ENCODE data around the gene APC2.
A peak's percentile ranks its signal among the peaks of the same experiment; 100 is the strongest.
"Not testable (repeated sequence)": the region's sequence is repeated elsewhere in the genome, so short reads cannot be mapped to it uniquely, and the experiment has no call there.

Gene APC2

GRCh38 chr19:1467490-1468273 is 17.8 kb downstream of the APC2 start:
- DNase-seq: no peak

DNA sequence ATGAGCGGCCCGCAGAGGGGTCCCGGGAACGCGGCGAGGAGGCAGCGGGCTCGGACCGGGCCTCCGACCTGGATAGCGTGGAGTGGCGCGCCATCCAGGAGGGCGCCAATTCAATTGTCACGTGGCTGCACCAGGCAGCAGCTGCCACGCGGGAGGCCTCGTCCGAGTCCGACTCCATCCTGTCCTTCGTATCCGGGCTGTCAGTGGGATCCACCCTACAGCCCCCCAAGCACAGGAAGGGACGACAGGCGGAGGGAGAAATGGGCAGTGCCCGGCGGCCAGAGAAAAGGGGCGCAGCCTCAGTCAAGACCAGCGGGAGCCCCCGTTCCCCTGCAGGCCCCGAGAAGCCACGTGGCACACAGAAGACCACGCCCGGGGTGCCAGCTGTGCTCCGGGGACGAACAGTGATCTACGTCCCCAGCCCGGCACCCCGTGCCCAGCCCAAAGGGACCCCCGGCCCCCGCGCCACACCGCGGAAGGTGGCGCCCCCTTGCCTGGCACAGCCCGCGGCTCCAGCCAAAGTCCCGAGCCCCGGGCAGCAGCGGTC is 18.4 kb downstream of the APC2 start:
- no peak for DNase-seq

- no peak for DNase-seq
Observed at GRCh38 chr19:1468821-1469254, 18.9 kb downstream of the APC2 start.

- DNase-seq: no peak
Observed at GRCh38 chr19:1469255-1470054, 19.5 kb downstream of the APC2 start.

DNA sequence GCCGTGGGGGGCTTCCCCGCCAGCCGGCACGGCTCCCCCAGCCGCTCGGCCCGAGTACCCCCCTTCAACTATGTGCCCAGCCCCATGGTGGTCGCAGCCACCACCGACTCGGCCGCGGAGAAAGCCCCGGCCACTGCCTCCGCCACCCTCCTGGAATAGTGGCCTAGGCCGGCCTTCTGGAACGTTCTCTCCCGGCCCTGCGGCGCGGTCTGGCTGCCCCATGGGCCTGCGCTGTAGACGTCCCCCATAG is 20.1 kb downstream of the APC2 start:
- DNase-seq: no peak

- DNase-seq: no peak
Observed at GRCh38 chr19:1470305-1471009, 20.5 kb downstream of the APC2 start.

GRCh38 chr19:1471010-1471514 is 21.1 kb downstream of the APC2 start:
- DNase-seq: no peak

DNA sequence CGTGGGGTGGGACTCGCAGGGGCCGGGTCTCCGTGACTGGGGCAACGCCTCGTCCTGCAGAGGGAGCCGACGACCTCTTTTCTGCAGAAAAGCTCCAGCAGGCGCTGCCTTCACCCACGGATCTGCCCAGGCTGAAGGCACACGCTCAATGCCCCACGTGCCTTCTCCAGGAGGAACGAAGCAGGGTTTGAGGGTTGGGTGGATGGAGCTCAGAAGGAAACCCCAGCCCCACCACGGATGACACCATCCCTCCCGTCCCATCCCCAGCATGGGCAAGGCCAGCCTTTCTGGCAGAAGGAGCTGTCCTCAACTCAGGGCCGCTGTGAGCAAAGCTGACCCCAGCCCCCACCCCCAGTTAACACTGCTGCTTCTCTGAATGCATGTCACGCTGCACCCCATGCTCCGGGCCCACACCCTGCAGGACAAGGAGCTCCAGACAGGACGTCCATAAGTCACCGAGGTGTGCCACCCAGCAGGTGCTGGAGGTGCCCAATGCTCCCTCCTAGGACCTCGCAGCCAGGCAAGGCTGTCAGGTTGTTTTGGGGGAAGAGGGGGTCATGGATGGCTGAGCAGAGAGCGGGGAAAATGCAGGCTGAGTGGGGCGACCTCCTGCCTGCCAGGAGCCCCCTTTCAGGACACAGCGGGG is 21.7 kb downstream of the APC2 start:
- no peak for DNase-seq

DNA sequence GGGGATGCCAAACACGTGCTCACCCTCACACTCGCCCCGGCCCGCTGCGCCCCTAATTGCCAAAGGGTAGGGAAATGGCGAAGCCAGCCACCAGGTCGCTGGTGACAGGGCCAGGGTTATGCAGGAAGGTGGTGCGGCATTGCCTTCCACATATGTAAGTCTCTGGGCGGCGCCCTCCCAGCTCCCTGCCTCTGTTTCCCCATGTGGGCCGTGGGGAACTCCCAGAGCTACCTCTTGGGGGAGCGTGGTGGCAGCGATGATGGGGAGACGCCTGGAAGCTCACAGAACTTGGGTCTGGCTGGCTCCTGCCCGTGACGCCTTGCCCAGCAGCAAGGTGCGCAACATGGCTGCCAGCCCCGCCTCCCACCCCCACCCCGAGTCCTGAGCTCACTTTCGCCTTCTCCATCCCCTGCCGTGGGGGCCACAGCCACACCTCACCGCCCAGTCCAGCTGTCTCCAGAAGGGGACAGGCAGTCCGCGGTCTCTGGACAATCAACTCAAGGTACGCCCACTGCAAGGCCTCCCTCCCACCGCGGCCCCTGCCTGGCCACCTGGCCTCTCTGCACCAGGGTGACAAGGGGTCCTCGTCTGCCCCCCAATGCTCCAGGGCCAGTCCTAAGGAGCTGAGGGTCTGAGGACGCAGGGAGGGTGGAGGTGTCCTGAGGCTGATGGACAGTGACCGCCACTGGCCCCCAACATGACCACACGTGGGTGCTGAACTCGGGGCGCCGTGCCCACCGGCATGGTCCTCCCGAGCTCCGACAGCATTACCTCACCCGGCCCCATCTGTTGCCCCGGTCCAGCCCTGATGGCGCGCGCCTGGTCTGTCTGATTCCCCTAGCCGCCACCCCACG is 22.5 kb downstream of the APC2 start:
- DNase-seq: no peak

- DNase-seq: no peak
Observed at GRCh38 chr19:1473085-1473851, 23.3 kb downstream of the APC2 start.

GRCh38 chr19:1474011-1474764 is 24.3 kb downstream of the APC2 start:
- no peak for DNase-seq

DNA sequence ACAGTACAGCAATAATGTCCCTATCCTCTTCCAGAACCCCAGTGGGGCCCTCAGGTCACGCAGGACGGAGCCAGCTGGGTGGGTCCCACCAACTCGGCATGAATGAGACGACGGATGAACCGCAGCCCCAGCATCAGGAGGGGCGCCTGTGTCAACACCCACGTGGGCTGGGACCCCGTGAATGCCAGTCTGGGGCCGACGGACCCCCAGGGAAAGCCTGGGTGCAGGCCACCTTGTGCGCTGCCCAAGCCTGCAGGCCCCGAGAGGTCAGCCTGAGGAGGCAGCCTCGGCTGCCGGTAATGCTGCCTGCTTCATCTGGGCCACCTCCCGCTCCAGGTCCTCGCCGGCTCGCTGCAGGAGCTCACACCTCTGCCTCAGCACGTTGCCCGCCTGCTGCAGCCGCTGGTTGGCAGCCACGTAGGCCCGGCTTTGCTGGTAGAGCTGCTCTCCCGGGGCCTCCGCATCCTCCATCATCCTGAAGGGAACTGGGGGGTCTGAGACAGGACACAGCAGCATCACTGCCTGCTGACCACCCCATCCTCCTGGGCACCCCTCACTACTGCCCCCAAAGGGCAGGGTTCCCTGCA is 24.9 kb downstream of the APC2 start:
- DNase-seq: no peak

DNA sequence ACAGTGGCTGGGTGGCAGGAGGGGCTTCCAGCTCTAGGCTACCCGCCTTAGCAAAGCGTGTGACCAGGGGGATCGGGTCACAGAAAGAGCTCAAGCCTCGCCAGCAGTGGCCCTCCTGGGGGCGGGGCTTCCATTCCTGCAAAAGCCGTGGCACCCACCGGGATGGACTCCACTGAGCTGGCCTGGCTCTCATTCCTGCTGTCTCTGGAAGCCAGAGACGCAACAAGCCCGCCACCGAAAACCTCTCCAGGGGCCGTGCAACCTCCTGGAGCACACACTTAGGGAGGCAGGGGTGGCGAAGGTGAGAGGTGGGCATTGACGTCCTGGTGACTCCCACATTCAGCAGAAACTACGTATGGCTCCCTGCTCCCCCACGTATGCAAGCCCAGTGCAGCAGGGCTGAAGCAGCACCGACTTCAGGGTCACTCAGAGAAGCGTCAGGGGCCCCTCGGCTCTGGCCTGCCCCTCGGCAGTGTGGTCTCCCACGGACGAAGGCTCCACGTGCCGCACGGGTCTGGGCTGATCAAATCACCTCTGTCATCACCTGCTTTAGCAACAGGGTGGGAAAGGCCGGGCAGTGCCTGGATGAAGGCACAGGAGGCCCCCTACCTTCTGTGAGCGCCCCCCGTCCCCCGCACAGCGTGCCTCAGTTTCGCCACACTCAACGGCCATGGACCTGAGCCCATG is 26.0 kb downstream of the APC2 start:
- DNase-seq: no peak

- not testable (repeated sequence) for DNase-seq
Observed at GRCh38 chr19:1477056-1477455, 27.1 kb downstream of the APC2 start.

DNA sequence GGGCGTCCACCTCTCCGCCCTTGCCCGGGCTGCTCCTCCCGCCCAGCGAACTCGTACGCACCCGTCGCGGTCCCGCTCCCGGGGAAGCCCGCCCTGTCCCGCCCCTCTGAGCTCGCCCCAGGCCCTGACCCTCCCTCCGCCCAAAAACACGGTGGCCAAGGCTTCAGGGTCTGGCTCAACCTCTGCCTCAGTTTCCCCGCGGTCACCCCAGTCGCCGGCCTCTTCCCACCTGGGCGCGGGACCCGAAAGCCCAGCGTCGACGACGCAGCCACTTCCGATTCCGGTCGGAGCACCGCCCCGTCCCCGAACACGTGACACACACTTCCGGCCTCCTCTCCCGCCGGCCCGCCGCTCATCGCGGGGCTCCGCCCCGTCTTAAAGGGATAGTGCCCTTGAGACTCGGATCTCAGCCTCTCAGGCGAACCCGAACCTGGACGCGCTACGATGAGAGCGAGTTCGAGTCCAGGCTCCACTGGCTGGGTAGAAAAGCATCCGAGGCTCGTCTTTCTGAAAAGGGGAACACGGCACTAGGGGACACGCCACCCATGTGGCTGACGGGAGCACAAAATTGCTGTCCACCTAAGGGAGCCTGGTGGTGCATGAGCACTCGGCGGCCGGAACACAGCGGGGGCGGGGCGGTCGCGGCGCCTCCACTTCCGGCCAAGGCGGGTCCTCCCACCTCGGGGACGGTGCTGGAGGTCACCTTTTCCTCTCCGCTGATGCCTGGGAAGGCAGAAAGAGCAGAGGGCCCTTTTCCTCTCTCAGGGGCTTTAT is 29.2 kb downstream of the APC2 start, which contains the start of gene C19orf25:
TSS of gene C19orf25 (minus strand) at position 282 of the 774 bp plus-strand sequence. CDS start 312 bp downstream, outside the sequence.
- DNase-seq: peak; percentile 93

GRCh38 chr19:1481224-1481892 is 31.4 kb downstream of the APC2 start:
- DNase-seq: no peak

GRCh38 chr19:1481893-1482360 is 32.0 kb downstream of the APC2 start:
- no peak for DNase-seq
